MM.1S (cell line): Measurements from ENCODE around the gene BCDIN3D.

Experiments used
- DNase-seq: peaks from one replicate; pipeline ENCODE4 v3.0.0-alpha.2; 2015
- H2AFZ ChIP-seq: fragments of 300-600 bp; sonication (generic); 2 replicates; pipeline ENCODE4 v1.6.0; 2016; ENCODE audit warnings: antibody characterized with exemption, low read length
- H3F3A ChIP-seq: fragments of 300-600 bp; sonication (generic); 2 replicates; pipeline ENCODE4 v1.6.1; 2016; ENCODE audit warnings: mild to moderate bottlenecking, antibody characterized with exemption, low read length, moderate library complexity, mixed read lengths; ENCODE audit not compliant: insufficient read depth
- H3K27ac ChIP-seq: fragments of 300-600 bp; sonication (generic); 2 replicates; pipeline ENCODE4 v1.5.1; 2016; ENCODE audit warnings: mild to moderate bottlenecking, low read length
- H3K27me3 ChIP-seq: fragments of 300-600 bp; sonication (generic); replicated peaks from 2 replicates; pipeline ENCODE4 v1.6.0; 2016; ENCODE audit warnings: low read length; ENCODE audit not compliant: insufficient read depth
- H3K36me3 ChIP-seq: fragments of 300-600 bp; sonication (generic); replicated peaks from 2 replicates; pipeline ENCODE4 v1.6.1; 2016; ENCODE audit warnings: mild to moderate bottlenecking, low read length, mixed read lengths; ENCODE audit not compliant: insufficient read depth
- H3K4me1 ChIP-seq: fragments of 300-600 bp; sonication (generic); 2 replicates; pipeline ENCODE4 v1.6.1; 2016; ENCODE audit warnings: low read length, mixed read lengths
- H3K4me2 ChIP-seq: fragments of 300-600 bp; sonication (generic); 2 replicates; pipeline ENCODE4 v1.6.0; 2016; ENCODE audit warnings: low read depth, low read length
- H3K4me3 ChIP-seq: fragments of 300-600 bp; sonication (generic); 2 replicates; pipeline ENCODE4 v1.5.1; 2016; ENCODE audit warnings: low read length, mixed read lengths
- H3K79me2 ChIP-seq: fragments of 300-600 bp; sonication (generic); 2 replicates; pipeline ENCODE4 v1.6.1; 2016; ENCODE audit warnings: mixed run types, low read length, mixed read lengths
- H3K9ac ChIP-seq: fragments of 300-600 bp; sonication (generic); 2 replicates; pipeline ENCODE4 v1.6.1; 2016; ENCODE audit warnings: low read length, mixed read lengths
- H3K9me2 ChIP-seq: fragments of 300-600 bp; sonication (generic); replicated peaks from 2 replicates; pipeline ENCODE4 v1.6.1; 2016; ENCODE audit warnings: mild to moderate bottlenecking, low read length, mixed read lengths; ENCODE audit not compliant: insufficient read depth
- H3K9me3 ChIP-seq: fragments of 300-600 bp; sonication (generic); replicated peaks from 2 replicates; pipeline ENCODE4 v1.6.1; 2016; ENCODE audit warnings: mild to moderate bottlenecking, low read length, mixed read lengths; ENCODE audit not compliant: insufficient read depth
- H4K20me1 ChIP-seq: fragments of 300-600 bp; sonication (generic); 2 replicates; pipeline ENCODE4 v1.6.1; 2016; ENCODE audit warnings: mild to moderate bottlenecking, low read length, moderate library complexity, mixed read lengths; ENCODE audit not compliant: insufficient read depth
- CTCF ChIP-seq: fragments of 300-600 bp; sonication (generic); IDR thresholded peaks from 2 replicates; pipeline ENCODE4 v1.5.1; 2016; ENCODE audit warnings: antibody characterized with exemption, low read length, mixed read lengths
- EZH2 ChIP-seq: fragments of 300-600 bp; sonication (generic); optimal IDR thresholded peaks from 2 replicates; pipeline ENCODE3; 2017; ENCODE audit warnings: low read depth, mild to moderate bottlenecking, antibody characterized with exemption, low read length, mixed read lengths
- EZH2phosphoT487 ChIP-seq: fragments of 300-600 bp; sonication (generic); IDR thresholded peaks from 2 replicates; pipeline ENCODE4 v1.6.1; 2018; ENCODE audit warnings: antibody characterized with exemption, low read length

BCDIN3D gene

GRCh38 chr12:49819786-49820185 is 23.1 kb downstream of the BCDIN3D start:
- no peak for DNase-seq
- no peak overlapping the region for H3K27ac ChIP-seq
- H3K9me3 ChIP-seq = no peaks in the 10 kb centered on the region
- H4K20me1 ChIP-seq = no peaks in the 10 kb centered on the region
- H3K4me2 ChIP-seq = no peak overlapping the region
- no peaks in the 10 kb centered on the region for H3K79me2 ChIP-seq
- no peaks in the 10 kb centered on the region for H3K27me3 ChIP-seq
- 0 out of 2 replicates have a peak, but pooled peaks cover 2% of the 10 kb centered on the region for H3F3A ChIP-seq
- H3K9me2 ChIP-seq = no peaks in the 10 kb centered on the region
- no peak overlapping the region for H3K4me3 ChIP-seq
- TF ChIP-seq CTCF (no peak), EZH2 (no peak), EZH2phosphoT487 (no peak)
- no peak overlapping the region for H3K9ac ChIP-seq
- peaks cover 20% of the 10 kb centered on the region for H3K4me1 ChIP-seq
- H3K36me3 ChIP-seq = no peaks in the 10 kb centered on the region
- H2AFZ ChIP-seq = no peak overlapping the region

- H3K9me2 ChIP-seq = no peaks in the 10 kb centered on the region
- no peak overlapping the region for H2AFZ ChIP-seq
- TF ChIP-seq EZH2phosphoT487 = no peak
- no peak for TF ChIP-seq CTCF
- TF ChIP-seq EZH2 = no peak
- H3K79me2 ChIP-seq = no peaks in the 10 kb centered on the region
- no peak for DNase-seq
- no peaks in the 10 kb centered on the region for H3K9me3 ChIP-seq
- no peaks in the 10 kb centered on the region for H3K36me3 ChIP-seq
- no peaks in the 10 kb centered on the region for H3K27me3 ChIP-seq
- H3K4me1 ChIP-seq = peaks cover 24% of the 10 kb centered on the region
- no peak overlapping the region for H3K9ac ChIP-seq
- H3F3A ChIP-seq = 0 out of 2 replicates have a peak, but pooled peaks cover 2% of the 10 kb centered on the region
- no peak overlapping the region for H3K27ac ChIP-seq
- H4K20me1 ChIP-seq = no peaks in the 10 kb centered on the region
- H3K4me3 ChIP-seq = no peak overlapping the region
- H3K4me2 ChIP-seq = no peak overlapping the region
These were observed 24.5 kb downstream of the BCDIN3D start for GRCh38 chr12:49818241-49818895.

GRCh38 chr12:49813131-49813530 is 29.8 kb downstream of the BCDIN3D start:
- Histone ChIP-seq H3F3A (0 out of 2 replicates have a peak, but pooled peaks cover 2% of the 10 kb centered on the region), H3K4me2 (no peak overlapping the region), H4K20me1 (no peaks in the 10 kb centered on the region), H3K4me3 (no peak overlapping the region), H3K9me3 (no peaks in the 10 kb centered on the region), H3K9me2 (no peaks in the 10 kb centered on the region), H3K36me3 (no peaks in the 10 kb centered on the region), H3K27ac (no peak overlapping the region), H3K79me2 (no peaks in the 10 kb centered on the region), H2AFZ (no peak overlapping the region), H3K9ac (no peak overlapping the region), H3K4me1 (peaks cover 17% of the 10 kb centered on the region), H3K27me3 (0 out of 2 replicates have a peak, but pooled peaks cover 3% of the 10 kb centered on the region)
- TF ChIP-seq EZH2 = no peak
- no peak for TF ChIP-seq CTCF
- TF ChIP-seq EZH2phosphoT487 = no peak
- DNase-seq = no peak
